Esophagus muscularis mucosa (tissue), 4 donors: ENCODE data around the gene GPSM1.

Experiments used
- CTCF ChIP-seq, 3 experiments: fragments of 200-600 bp in 2 of 3; fragments of 450-650 bp in 1 of 3; sonication (generic) in 2 of 3; IDR thresholded peaks; one replicate each; pipeline ENCODE4 v1.5.1; 2017 to 2019; ENCODE audit warnings: antibody characterized with exemption in 3 of 3, mild to moderate bottlenecking in 2 of 3, moderate library complexity in 1 of 3
- EP300 ChIP-seq: sonication (generic); formaldehyde crosslinking; IDR thresholded peaks from one replicate; pipeline ENCODE4 v1.6.1; 2017; ENCODE audit warnings: antibody characterized with exemption
- POLR2A ChIP-seq: fragments of 450-650 bp; IDR thresholded peaks from one replicate; pipeline ENCODE4 v1.6.1; 2017; ENCODE audit warnings: antibody characterized with exemption, moderate library complexity, mild to moderate bottlenecking, low read depth
- POLR2AphosphoS5 ChIP-seq, 2 donors: sonication (generic); formaldehyde crosslinking; IDR thresholded peaks; one replicate each; pipeline ENCODE4 v1.6.1; 2017; ENCODE audit warnings: antibody characterized with exemption in 2 of 2

GRCh38 chr9:136311051-136312008, 16.0 kb upstream of the GPSM1 start:
- TF ChIP-seq CTCF (IDR thresholded peaks at IDR 0.05), result no peak
- no peak for TF ChIP-seq POLR2A
- TF ChIP-seq POLR2AphosphoS5 (IDR thresholded peaks at IDR 0.05), result no peak
- no peak for TF ChIP-seq EP300
